GM21619 (cell line): Measurements from ENCODE around the gene CFP.
"Not testable (repeated sequence)": the region's sequence is repeated elsewhere in the genome, so short reads cannot be mapped to it uniquely, and the experiment has no call there.

Source experiments
- ATAC-seq: cut with Tn5 transposase; IDR thresholded peaks from one replicate; pipeline ENCODE4 v1.9.1; 2021; ENCODE audit not compliant: unreplicated experiment

The CFP gene

DNA sequence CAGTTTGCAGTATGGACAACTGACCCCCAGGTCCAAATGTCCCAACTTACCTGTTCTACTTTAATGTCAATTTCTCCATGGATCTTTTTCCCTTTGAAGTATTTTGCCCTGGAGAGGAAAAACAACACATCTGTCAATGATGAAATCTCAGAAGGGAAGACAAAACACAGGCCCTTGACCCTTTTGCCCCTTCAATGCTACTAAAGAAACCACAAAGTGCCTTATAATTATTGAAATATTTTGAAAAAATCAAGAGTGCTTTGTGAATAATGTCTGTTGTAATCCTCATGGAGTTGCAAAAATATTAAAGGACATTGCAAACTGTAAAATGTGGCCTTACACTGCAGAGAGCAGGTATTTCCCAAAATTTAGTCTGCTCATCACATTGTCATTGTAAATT lies 22.6 kb downstream of the CFP start:
- ATAC-seq, result no peak

GRCh38 chrX:47605024-47605423 lies 24.7 kb downstream of the CFP start:
- ATAC-seq, result no peak

- ATAC-seq, result not testable (repeated sequence)
Measured at GRCh38 chrX:47603125-47603524, 26.6 kb downstream of the CFP start.

- ATAC-seq, result no peak
Measured at GRCh38 chrX:47597222-47597621, 32.5 kb downstream of the CFP start.

- ATAC-seq, result no peak
Measured at GRCh38 chrX:47596256-47596655, 33.5 kb downstream of the CFP start.

- no peak for ATAC-seq
Measured at GRCh38 chrX:47595716-47596251, 33.9 kb downstream of the CFP start.

GRCh38 chrX:47593522-47593921 lies 36.2 kb downstream of the CFP start:
- no peak for ATAC-seq

- ATAC-seq, result no peak
Measured at GRCh38 chrX:47590984-47591383, 38.7 kb downstream of the CFP start.

DNA sequence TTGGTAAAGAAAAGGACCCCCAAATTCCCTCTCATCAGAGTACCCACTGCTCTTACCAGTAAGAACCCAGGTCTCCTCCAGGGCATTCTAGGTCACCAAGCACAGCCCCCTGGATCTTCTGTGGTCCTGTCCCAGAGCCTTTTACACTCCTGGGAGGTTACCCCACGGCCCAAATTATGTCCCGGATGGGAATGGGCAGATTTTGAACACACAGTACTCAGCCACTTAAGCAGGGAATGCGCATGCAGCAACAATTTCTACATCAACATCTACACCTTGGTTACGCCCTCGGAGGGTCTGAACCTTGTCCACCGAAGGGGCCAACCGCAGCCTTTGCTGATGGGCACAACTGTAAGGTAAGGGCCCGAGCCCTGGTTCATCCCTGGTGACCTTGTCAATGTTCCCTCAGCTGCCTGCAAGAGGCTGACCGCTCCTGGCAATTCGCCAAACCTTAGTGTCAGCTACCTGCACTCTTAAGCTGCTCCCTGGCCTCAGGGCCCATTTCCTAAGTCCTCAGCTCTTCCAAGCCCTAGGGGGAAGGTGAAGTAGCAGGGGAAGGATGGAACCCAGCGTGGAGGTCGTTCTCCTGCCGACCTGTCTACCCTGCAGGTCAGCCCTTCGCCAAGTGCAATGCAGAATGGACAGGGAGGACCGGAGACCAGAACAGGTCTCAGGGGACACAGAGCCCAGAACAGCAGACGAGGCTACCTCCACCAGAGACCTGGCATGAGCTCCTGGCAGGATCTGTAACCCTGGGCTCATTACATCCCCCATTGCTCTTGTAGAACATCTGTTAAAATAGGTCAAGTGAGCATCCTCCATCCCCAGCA lies 41.6 kb downstream of the CFP start:
- ATAC-seq, result no peak

DNA sequence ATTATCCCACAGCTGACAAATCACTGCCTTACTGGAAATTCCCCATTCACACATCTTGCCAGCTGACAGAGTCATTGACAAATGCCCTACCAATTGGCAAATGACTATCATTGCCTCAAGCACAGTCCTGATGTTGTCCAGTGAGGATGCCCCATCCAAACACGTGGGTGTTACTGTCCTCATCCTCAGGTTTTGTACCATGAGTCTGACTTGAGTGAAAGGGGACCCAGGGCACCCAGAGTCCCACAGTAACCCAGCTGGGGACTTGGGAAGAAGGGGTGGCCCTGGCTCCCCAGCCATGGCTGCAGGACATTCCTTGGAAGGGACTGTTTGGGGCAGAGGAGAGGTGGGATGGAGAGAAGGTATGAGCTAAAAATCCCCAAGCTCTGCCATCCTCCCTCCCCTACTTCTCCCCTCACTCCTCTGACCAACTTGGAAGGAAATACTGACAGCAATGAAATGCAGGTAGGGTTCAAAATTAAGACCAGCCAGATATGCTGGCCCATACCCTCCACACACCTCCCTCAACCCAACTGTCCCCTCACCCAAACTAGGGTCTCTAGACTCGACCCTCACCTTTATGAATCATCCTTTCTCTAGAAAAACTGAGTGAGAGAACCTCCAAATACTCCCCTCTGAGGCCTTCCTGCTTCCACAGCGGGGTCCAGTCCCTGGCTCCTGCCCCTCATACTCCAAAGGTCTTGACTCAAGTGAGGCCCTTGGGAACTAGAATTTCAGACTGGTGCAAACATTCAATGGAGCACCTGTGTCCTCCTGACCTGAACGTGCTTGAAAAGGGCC lies 42.4 kb downstream of the CFP start:
- ATAC-seq, result no peak

GRCh38 chrX:47586043-47586787 lies 43.5 kb downstream of the CFP start:
- no peak for ATAC-seq

- ATAC-seq, result no peak
Measured at GRCh38 chrX:47585273-47585672, 44.5 kb downstream of the CFP start.

DNA sequence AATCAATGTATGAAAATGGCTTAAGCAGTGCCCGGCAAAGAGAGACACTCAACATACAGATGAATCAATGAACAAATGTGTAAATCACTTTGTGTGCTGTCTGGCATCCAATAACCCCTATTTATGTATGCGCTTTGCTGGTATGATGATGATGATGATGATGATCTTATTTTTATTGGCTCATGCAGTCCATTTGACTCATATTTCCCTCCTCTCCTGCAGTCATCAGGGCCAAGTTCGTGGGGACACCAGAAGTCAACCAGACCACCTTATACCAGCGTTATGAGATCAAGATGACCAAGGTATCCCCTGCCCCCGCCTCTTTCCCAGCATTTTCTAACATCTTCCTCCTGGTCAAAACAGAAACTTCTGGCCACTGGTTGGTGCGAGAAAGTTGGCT lies 45.0 kb downstream of the CFP start:
- ATAC-seq, result no peak

- ATAC-seq, result no peak
Measured at GRCh38 chrX:47583240-47583861, 46.4 kb downstream of the CFP start.

GRCh38 chrX:47581731-47582647 lies 47.7 kb downstream of the CFP start, which contains the start of gene TIMP1:
Gene TIMP1 (plus strand): TSS chrX:47582436. CDS start chrX:47583416, 980 bp downstream.
- ATAC-seq, result peak; percentile 93

- ATAC-seq, result no peak
Measured at GRCh38 chrX:47579537-47579936, 50.2 kb downstream of the CFP start.

- no peak for ATAC-seq
Measured at GRCh38 chrX:47578692-47579091, 51.0 kb downstream of the CFP start.

GRCh38 chrX:47577901-47578300 lies 51.8 kb downstream of the CFP start:
- no peak for ATAC-seq

DNA sequence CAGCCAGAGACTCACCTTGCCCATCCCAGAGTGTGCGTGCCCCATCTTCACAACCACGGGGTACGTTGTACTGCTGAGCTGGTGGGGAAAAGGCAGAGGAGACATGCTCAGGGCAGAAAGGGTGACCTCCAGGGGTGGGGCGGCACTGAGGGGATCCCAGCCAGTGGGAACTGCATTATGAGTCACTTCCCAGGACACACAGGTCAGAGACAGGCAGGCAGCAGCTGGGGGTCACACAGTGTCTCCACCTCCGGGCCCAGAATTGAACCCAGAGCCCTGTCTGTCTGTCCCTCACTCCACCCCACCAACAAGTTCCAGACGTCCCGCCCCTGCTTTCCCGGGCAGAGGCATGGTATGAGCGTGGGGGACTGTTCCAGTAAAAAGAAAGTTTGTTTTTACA lies 52.3 kb downstream of the CFP start:
- ATAC-seq, result no peak
